GM21390 (cell line): ENCODE results near the gene ADIRF.
"Not testable (repeated sequence)": the region's sequence is repeated elsewhere in the genome, so short reads cannot be mapped to it uniquely, and the experiment has no call there.

Experiments
- ATAC-seq: cut with Tn5 transposase; IDR thresholded peaks from one replicate; pipeline ENCODE4 v1.9.1; 2021; ENCODE audit not compliant: unreplicated experiment

ADIRF gene

DNA sequence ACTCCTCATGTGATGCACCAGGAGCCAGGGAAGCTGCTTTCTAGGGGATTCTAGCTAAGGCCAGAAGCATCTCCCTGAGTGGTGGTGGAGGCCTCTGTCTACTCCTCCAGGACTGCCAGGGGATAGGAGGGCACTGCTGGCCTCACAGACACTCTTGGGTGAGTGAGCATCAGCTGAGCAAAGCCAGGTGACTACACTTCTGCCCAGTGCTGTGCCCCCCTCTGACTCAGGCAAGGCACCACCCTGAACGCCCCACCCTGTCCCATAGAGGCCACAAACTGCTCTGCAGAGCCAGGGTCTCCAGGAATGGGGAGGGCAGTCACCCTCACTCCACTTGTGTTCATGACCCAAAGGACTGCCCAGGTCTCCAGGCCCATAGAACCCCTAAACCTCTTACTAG, 51.2 kb downstream of the ADIRF start:
- ATAC-seq: not testable (repeated sequence)

DNA sequence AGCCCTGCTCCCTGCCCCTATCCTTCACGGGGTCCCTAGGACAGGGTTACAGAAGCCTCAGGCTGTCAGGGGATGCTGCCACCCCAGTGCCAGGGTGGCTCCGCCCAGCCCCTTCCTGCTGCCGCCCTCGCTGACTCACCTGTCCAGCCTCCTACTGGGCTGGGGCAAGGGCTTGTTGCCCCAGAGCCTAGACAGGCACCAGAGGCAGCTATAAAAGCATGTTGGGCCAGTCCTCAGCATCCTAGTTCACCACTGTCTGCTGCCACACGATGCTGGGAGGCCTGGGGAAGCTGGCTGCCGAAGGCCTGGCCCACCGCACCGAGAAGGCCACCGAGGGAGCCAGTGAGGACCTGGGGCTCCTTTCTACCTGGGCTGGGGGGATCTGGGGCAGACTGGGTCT, 51.8 kb downstream of the ADIRF start, which contains the start of gene FAM25A:
FAM25A (plus strand) TSS at position 239 of the 400 bp plus-strand sequence; CDS start at position 270, 31 bp downstream.
- ATAC-seq: not testable (repeated sequence)
